HG03469 (cell line): Measurements from ENCODE around the gene TMEM52B.
"Not testable (repeated sequence)": the region's sequence is repeated elsewhere in the genome, so short reads cannot be mapped to it uniquely, and the experiment has no call there.

Experiments
- ATAC-seq: cut with Tn5 transposase; IDR thresholded peaks from one replicate; pipeline ENCODE4 v1.9.1; 2021; ENCODE audit warnings: mild to moderate bottlenecking, moderate library complexity, moderate number of reproducible peaks; ENCODE audit not compliant: unreplicated experiment

The TMEM52B gene

DNA sequence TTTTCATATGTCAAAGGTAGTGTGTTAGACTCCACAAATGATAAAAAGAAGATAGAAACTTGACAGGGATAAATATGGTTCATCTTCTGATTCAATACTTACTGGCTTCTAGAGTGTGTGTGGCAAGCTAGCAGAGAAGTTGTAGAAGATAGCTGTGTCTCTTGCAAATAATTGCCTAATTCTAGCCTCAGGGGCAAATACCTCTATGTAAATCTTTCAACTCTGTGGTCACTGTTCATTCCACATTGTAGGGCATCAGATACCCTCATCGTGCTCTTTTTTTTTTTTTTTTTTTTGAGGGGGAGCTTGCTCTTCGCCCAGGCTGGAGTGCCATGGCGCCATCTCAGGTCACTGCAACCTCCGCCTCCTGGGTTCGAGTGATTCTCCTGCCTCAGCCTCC lies 8.6 kb upstream of the TMEM52B start:
- no peak for ATAC-seq

- ATAC-seq = no peak
Measured at GRCh38 chr12:10171973-10172728, 6.7 kb upstream of the TMEM52B start, which contains the start of gene OLR1. OLR1 (minus strand) TSS chr12:10172132; CDS start chr12:10172077, 55 bp downstream.

DNA sequence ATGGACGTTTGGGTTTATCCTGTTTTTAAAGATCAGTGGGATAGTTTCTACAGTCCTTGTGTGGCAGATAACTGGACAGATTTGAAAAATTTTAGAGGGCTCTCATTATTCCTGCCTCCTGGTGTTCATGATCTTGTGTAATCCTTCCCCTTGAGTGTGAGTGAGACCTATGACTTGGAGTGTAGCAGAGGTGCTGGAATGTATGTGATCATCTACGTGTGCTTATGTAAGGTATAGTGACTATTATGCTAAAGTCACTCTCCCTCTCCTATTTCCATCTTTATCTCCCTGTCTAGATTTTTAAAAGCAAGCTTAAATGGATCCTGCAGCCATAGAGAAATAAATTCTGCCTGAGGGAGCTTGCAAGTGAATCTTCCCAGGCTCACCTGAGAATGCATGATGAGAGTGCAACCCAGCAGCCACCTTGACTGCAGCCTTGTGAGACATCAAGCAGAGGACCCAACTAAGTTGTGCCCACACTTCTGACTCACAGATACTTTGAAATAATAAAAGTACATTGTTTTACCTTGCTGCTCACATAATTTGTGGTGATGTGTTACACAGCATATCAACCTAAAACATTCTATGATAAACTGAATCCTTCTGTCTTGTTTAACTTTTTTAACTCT lies 3.7 kb upstream of the TMEM52B start:
- no peak for ATAC-seq

DNA sequence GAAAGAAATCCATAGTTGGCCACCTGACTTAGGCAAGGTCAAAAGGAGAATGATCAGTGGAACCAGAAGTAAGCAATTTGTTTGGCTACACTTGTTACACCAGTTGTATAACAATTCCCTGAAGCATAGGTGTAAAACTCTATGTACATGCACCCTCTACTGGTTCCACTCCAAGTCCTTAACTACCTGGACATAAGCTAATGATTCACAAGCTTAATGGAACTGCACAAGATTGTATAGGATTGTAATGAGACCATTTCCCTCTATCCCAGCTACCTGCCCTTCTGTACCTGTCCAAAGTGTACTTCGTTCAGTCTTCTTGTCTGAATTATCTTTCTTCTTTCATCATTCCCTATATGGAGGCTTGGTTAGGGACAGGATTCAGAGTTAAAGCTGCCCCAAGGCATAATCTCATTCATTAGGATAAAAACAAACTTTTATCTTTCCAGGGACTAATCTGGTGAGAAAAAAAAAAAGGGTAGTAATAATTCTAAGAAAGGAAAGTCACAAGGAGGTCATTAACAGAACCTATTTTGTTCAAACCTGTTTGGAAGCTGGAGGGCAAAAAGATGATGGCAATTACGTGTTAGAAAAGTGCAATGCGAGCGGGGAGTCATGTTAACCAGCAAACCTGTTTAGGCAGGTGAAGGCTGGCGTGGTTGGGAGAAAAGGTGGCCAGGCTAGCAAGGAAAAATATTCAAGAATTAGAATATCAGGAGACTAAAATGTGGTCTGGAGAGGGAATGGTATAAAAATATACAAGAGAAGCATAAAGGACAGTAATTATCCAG lies 2.8 kb upstream of the TMEM52B start:
- ATAC-seq = no peak

GRCh38 chr12:10179776-10180181 lies 947 bp downstream of the TMEM52B start:
- no peak for ATAC-seq

- no peak for ATAC-seq
Measured at GRCh38 chr12:10182354-10183049, 3.7 kb downstream of the TMEM52B start.

DNA sequence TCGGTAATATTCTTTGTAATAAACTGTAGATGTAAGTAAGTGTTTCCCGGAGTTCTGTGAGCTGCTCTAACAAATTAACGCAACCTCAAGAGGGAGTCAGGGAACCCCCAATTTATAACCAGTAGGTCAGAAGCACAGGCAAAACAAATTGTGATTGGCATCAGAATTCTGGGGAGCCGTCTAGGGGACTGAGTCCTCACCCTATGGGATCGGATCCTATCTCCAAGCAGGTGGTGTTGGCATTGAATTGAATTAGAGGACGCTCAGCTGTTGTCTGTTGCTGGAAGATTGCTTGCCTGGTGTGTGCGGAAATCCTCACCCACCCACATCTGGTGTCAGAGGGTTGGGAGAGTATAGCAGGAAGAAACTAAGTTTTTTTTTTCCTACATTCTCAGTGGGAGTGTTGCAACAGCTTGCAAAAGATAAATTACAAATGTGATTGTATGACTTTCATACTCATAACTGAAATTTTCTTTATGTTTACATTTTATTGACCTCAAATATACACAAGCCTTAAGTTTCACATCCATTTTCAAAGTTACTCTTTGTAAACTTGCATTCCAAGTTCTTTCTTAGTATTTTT lies 5.5 kb downstream of the TMEM52B start:
- ATAC-seq = no peak

- ATAC-seq = no peak
Measured at GRCh38 chr12:10186299-10186698, 7.5 kb downstream of the TMEM52B start.

DNA sequence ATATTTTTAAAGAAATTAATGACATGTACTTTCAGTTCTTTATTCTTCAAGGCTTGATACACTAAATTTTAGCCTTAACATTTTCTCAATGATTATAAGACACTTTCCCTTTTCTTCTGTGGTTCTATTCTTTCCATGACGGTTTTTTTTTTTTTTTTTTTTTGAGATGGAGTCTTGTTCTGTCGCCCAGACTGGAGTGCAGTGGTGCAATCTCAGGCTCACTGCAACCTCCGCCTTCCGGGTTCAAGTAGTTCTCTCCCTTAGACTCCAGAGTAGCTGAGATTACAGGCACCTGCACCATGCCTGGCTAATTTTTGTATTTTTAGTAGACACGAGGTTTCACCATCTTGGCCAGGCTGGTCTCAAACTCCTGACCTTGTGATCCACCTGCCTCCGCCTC lies 8.1 kb downstream of the TMEM52B start:
- not testable (repeated sequence) for ATAC-seq

GRCh38 chr12:10189653-10190052 lies 10.8 kb downstream of the TMEM52B start:
- ATAC-seq = no peak

- peak; percentile 67 for ATAC-seq
Measured at GRCh38 chr12:10190558-10191388, 11.9 kb downstream of the TMEM52B start.

DNA sequence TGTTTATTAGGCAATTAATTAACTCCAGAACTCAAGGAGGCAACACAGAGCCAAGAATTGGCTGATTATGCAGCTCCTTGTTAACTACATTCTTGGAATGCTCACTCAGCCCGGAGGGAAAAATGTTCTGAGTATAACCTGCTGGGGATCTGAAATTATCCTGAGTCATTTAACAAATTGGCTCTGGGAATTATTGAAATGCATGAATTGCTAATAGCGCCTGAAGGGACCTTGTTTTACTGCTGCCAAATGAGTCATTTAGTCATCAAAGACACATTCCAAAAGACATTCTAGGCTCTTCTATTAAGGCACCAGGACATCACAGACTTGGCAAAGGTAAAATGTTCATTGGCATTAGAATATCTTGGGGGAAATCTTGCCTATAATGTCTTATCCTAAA lies 13.0 kb downstream of the TMEM52B start:
- no peak for ATAC-seq

DNA sequence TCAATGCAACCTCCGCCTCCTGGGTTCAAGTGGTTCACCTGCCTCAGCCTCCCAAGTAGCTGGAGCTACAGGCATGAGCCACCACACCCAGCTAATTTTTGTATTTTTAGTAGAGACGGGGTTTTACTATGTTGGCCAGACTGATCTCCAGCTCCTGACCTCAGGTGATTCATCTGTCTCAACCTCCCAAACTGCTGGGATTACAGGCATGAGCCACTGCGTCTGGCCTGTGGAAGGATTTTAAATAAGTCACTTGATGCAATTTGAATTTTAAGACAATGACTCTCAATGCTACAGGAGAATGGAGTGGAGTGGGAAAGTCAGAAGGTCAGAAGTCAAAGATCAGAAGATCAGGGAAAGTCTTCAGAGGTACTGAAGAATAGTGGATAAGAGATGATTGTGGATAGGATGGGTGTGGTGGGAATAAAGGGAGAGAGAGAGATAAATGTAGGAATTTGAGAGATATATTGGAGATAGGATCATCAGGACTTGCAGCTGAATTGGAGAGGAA lies 15.4 kb downstream of the TMEM52B start:
- ATAC-seq = no peak

DNA sequence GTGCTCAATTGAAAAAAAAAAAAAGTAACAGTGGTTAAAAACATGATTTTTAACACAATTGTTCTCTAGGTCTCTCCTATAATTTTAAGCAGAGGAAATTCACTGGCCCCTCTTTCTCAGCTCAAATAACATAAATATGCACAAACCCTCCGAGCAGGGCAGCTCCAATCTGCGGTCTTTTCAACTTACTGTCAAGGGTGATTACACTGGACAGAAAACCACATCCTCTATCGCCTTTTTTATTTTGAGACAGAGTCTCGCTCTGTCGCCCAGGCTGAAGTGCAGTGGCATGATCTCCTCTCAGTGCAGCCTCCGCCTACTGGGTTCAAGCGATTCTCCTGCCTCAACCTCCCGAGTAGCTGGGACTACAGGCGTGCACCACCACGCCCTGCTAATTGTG lies 17.4 kb downstream of the TMEM52B start:
- no peak for ATAC-seq

DNA sequence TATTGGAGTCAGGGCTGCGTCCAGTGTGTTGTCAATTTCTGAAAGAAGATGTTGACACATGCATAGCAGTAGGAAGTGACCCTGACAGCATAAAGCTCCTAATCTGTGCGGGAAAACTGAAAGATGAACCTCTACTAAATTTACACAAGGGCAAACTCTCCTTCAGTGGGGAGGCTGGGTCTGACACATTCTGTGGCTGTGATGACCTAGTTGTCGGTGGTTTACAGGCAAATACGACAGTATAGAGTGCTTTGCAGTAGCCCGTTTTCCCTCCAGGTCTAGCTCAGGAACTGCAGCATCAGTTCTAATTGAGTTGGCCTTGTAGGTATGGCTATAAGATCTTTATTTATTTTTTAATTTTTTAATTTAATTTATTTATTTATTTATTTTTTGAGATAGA lies 19.0 kb downstream of the TMEM52B start:
- no peak for ATAC-seq

GRCh38 chr12:10204495-10204894 lies 25.7 kb downstream of the TMEM52B start:
- ATAC-seq = not testable (repeated sequence)

GRCh38 chr12:10205220-10205807 lies 26.5 kb downstream of the TMEM52B start:
- no peak for ATAC-seq

GRCh38 chr12:10207136-10207535 lies 28.3 kb downstream of the TMEM52B start:
- no peak for ATAC-seq

GRCh38 chr12:10210225-10210624 lies 31.4 kb downstream of the TMEM52B start:
- ATAC-seq = no peak
